Activated CD8-positive, alpha-beta T cell treated with anti-CD3 and anti-CD28 coated beads for 36 hours (primary cell): ENCODE data around the gene TSC22D3. TPM values are rescaled to one million over a fixed set of nuclear protein-coding genes. Genes with fewer than 3 reads are reported as not detected.

ENCODE experiments used
- ATAC-seq: fragments of 200-7000 bp; cut with Tn5 transposase; one replicate; pipeline ENCODE4 v1.10.0; 2021; ENCODE audit warnings: mild to moderate bottlenecking, moderate library complexity
- CTCF ChIA-PET: fragments of 350-600 bp; sonication (Branson Sonifier 250); formaldehyde crosslinking; loops from one replicate; lab custom pipeline; 2021; ENCODE audit warnings: antibody characterized with exemption; lab: Charles Lee
- POLR2A ChIA-PET: fragments of 350-600 bp; sonication (Branson Sonifier 250); formaldehyde crosslinking; loops from one replicate; lab custom pipeline; 2021; ENCODE audit warnings: antibody characterized with exemption; lab: Charles Lee
- DNase-seq: peaks from one replicate; pipeline ENCODE4 v3.0.0-alpha.2; 2020
- H3K27ac Mint-ChIP-seq: one replicate; pipeline ENCODE4 v1.8.0; 2021; ENCODE audit warnings: mild to moderate bottlenecking, mixed read lengths
- H3K27me3 Mint-ChIP-seq: one replicate; pipeline ENCODE4 v1.8.0; 2021; ENCODE audit warnings: mixed read lengths
- H3K36me3 Mint-ChIP-seq: one replicate; pipeline ENCODE4 v1.8.0; 2021; ENCODE audit warnings: low read depth, mixed read lengths
- H3K4me1 Mint-ChIP-seq: one replicate; pipeline ENCODE4 v1.8.0; 2021; ENCODE audit warnings: low read depth, mixed read lengths
- H3K4me3 Mint-ChIP-seq: one replicate; pipeline ENCODE4 v1.8.0; 2021; ENCODE audit warnings: mild to moderate bottlenecking, moderate library complexity, mixed read lengths
- H3K9me3 Mint-ChIP-seq: one replicate; pipeline ENCODE4 v1.8.0; 2021; ENCODE audit warnings: mixed read lengths
- intact Hi-C: fragments of 100-400 bp; cut with micrococcal nuclease; formaldehyde crosslinking; loops from one replicate; pipeline ENCODE4 v1.10.0; 2022
- total RNA-seq, 2 experiments: library from RNA; stranded (reverse); gene quantifications; one replicate each; pipeline ENCODE4 v1.2.3, GENCODE V29; 2021
- TF ChIP-seq, protein P1 (sequence below): fragments of 200-600 bp; IDR thresholded peaks from one replicate; pipeline ENCODE4 v1.8.0; 2022; ENCODE audit warnings: antibody characterized with exemption, mild to moderate bottlenecking

The TSC22D3 gene
- total RNA-seq, 2 experiments from 2014 or later, result 47.2 to 50.5 TPM

DNA sequence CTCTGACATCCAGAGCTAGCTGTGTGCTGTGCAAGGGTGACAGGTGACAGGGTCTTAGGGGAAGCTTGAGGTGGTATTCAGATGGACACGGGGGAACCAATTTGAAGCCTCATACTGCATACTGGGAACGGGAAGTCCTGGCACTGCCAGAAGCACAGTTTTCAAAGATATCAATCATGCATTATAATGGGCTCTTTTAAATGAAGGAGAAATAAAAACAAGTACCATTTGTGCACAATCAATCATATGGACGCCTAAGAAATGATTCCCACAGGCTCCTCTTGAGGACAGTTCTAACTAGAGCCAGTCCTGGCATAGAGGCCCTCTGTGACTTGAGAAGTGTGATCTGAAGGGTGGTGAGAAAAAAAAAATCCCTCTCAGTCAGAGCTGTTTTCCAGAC is 50.9 kb downstream of the TSC22D3 start:
- H3K36me3 Mint-ChIP-seq, result no peaks in the 10 kb centered on the region
- intact Hi-C loops, result no loop called here
- peaks cover 9% of the 10 kb centered on the region for H3K4me1 Mint-ChIP-seq
- no peak for DNase-seq
- H3K27ac Mint-ChIP-seq, result no peak overlapping the region
- ATAC-seq, result no peak
- H3K27me3 Mint-ChIP-seq, result no peaks in the 10 kb centered on the region
- no peak overlapping the region for H3K4me3 Mint-ChIP-seq
- POLR2A ChIA-PET, result no interaction called here
- no peaks in the 10 kb centered on the region for H3K9me3 Mint-ChIP-seq
- TF ChIP-seq, protein P1, sequence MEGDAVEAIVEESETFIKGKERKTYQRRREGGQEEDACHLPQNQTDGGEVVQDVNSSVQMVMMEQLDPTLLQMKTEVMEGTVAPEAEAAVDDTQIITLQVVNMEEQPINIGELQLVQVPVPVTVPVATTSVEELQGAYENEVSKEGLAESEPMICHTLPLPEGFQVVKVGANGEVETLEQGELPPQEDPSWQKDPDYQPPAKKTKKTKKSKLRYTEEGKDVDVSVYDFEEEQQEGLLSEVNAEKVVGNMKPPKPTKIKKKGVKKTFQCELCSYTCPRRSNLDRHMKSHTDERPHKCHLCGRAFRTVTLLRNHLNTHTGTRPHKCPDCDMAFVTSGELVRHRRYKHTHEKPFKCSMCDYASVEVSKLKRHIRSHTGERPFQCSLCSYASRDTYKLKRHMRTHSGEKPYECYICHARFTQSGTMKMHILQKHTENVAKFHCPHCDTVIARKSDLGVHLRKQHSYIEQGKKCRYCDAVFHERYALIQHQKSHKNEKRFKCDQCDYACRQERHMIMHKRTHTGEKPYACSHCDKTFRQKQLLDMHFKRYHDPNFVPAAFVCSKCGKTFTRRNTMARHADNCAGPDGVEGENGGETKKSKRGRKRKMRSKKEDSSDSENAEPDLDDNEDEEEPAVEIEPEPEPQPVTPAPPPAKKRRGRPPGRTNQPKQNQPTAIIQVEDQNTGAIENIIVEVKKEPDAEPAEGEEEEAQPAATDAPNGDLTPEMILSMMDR, result no peak
- CTCF ChIA-PET, result no interaction called here

DNA sequence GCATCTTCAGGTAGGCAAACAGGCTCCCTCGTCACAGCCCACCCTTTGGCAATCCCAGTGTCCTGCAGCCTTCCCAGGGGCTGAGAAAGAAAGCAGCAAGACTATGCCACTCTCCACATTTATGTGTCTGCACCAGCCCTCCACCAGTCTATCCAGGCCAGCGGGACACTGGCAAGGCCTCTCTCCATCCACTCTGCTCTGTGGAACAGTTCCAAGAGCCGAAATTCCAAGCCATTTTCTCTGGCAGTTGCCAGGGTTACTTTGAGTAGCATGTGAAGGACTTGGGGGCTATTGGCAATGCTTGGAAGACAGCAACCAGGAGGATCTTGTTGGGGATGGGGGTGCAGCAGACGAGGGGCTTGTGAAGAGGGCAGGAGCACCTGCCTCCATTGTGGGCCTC is 52.1 kb downstream of the TSC22D3 start:
- no peaks in the 10 kb centered on the region for H3K36me3 Mint-ChIP-seq
- ATAC-seq (no peak), DNase-seq (no peak)
- H3K9me3 Mint-ChIP-seq, result no peaks in the 10 kb centered on the region
- no peaks in the 10 kb centered on the region for H3K27me3 Mint-ChIP-seq
- CTCF ChIA-PET, result no interaction called here
- intact Hi-C loops, result no loop called here
- POLR2A ChIA-PET, result no interaction called here
- no peak overlapping the region for H3K27ac Mint-ChIP-seq
- H3K4me3 Mint-ChIP-seq, result no peak overlapping the region
- peaks cover 11% of the 10 kb centered on the region for H3K4me1 Mint-ChIP-seq
- TF ChIP-seq, protein P1, result no peak

DNA sequence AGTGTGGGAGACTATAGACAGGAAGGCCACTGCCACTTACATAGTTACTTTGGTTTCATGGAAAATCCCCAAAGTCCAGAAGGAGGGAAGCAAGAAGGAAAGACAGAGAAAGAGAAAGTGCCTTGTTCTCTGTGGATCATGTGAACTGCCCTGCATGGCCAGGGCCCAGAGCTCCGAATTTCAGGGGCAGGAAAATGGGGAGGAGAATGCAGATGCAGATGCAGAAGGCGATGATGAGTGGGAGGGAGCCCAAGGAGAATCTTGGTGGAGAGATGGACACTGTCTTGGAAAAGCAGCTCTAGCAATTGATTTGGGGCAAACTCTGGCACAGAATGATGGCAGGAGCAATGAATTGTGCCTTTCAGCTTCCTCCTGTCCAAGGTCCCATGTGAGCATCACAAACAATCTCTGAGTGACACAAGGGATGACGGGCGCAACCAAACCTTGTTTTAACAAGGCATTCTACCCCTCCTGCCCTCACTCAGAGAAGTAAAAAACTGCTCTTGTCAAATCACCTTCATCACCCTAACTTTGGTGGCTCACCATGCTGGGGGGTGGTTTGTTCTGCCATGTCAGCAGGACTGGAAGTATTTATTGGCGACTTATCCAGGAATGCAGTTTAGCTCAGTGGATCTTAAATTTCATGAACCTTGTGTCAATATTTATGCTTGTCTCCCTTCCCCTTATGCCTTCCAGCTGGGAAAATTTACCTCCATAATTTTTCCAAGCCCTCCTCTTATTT is 53.5 kb downstream of the TSC22D3 start:
- Mint-ChIP-seq H3K27ac (no peak overlapping the region), H3K4me1 (peaks cover 25% of the 10 kb centered on the region), H3K9me3 (no peaks in the 10 kb centered on the region), H3K4me3 (no peak overlapping the region), H3K27me3 (no peaks in the 10 kb centered on the region), H3K36me3 (no peaks in the 10 kb centered on the region)
- POLR2A ChIA-PET, result no interaction called here
- TF ChIP-seq, protein P1, result no peak
- no peak for DNase-seq
- intact Hi-C loops, result no loop called here
- CTCF ChIA-PET, result interaction anchor here (1.5 to 7.5 kb wide), 2 partner anchors 49 to 55 kb away, joined by 6 to 68 read pairs; partner anchors contain the start of genes NCBP2L and TSC22D3
- no peak for ATAC-seq

DNA sequence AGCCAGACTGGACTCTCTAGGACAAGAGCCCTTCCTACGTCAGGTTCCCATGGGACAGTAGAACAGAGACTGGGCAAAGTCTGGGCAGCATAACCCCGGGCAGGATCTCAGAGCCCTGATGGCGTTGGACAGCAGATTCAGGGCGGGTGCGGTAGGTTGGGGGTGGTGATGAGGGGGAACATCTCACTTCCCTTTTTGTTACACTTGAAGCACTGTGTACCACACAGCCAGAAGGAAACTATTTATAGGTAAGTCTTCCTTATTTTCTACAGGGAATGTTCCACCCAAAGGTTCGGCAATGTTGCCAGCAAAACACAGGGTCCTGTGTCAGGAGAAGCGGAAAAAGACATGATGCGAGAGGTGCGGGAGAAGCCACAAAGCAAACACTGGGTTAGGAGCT is 54.3 kb downstream of the TSC22D3 start:
- intact Hi-C loops, result no loop called here
- POLR2A ChIA-PET, result interaction anchor here (1.3 kb wide), 1 partner anchor 8 kb away, joined by 3 read pairs; no protein-coding TSS in a partner anchor
- TF ChIP-seq, protein P1, result no peak
- Mint-ChIP-seq H3K4me3 (no peak overlapping the region), H3K4me1 (peaks cover 26% of the 10 kb centered on the region), H3K27ac (no peak overlapping the region), H3K36me3 (no peaks in the 10 kb centered on the region), H3K27me3 (no peaks in the 10 kb centered on the region), H3K9me3 (no peaks in the 10 kb centered on the region)
- DNase-seq (no peak), ATAC-seq (no peak)
- CTCF ChIA-PET, result interaction anchor here (1.5 to 7.5 kb wide), 2 partner anchors 49 to 56 kb away, joined by 6 to 68 read pairs; partner anchors contain the start of genes NCBP2L and TSC22D3

DNA sequence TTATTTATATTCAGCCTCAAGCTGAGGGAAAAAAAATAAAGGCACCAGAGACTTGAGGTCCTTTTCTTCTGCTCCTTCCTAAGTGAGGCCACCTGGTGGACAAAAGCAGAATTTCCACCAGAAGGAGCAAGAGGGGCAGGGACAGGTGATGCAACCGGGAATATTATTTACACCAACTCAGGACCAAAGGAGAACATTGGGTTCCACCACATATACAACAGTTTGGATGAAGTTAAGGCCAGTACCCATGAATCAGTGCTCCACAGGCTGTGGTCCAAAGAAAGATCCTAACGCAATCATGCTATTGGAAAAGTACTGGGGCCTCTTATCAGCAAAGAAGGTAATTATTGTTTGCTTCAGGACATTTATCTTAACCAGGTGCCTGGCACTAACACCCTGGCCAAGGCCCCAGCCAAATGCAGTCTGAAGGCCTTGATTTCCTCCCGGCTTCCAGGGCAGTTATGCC is 57.4 kb downstream of the TSC22D3 start:
- no peaks in the 10 kb centered on the region for H3K27me3 Mint-ChIP-seq
- intact Hi-C loops, result loop anchor here (1.0 to 10.0 kb wide), 2 partner anchors 44 to 57 kb away; partner anchors contain the start of genes NCBP2L and TSC22D3
- peak overlapping the region; percentile 89 for H3K4me3 Mint-ChIP-seq
- ChIA-PET CTCF (interaction anchor here (0.9 to 8.8 kb wide), 14 partner anchors 8 to 92 kb away, joined by 3 to 106 read pairs (median 6); partner anchors contain the start of genes NCBP2L, PRPS1 and TSC22D3), POLR2A (interaction anchor here (1.2 to 9.9 kb wide), 3 partner anchors 11 to 42 kb away, joined by 3 to 184 read pairs (median 5); no protein-coding TSS in a partner anchor)
- ATAC-seq (peak; percentile 22), DNase-seq (peak; percentile 77)
- peaks cover 15% of the 10 kb centered on the region for H3K36me3 Mint-ChIP-seq
- TF ChIP-seq, protein P1, result peak; percentile 77
- peaks cover 45% of the 10 kb centered on the region for H3K4me1 Mint-ChIP-seq
- peak overlapping the region; percentile 85 for H3K27ac Mint-ChIP-seq
- H3K9me3 Mint-ChIP-seq, result no peaks in the 10 kb centered on the region
